ENCODE data around the gene WDR11.
"Not testable (repeated sequence)": the region's sequence is repeated elsewhere in the genome, so short reads cannot be mapped to it uniquely, and the experiment has no call there.

The WDR11 gene

GRCh38 chr10:120894556-120894955 is 43.4 kb downstream of the WDR11 start:
- no peak for TF ChIP-seq CTCF (IDR thresholded peaks at IDR 0.05; ENCODE audit: insufficient read depth, low read length, poor library complexity, severe bottlenecking)
- Histone ChIP-seq H3K36me3 (ENCODE audit: control insufficient read depth, insufficient read depth, low read length) (peaks cover 7% of the 10 kb centered on the region), H3K4me3 (replicated peaks; ENCODE audit: low read depth, low read length) (no peak overlapping the region), H3K27me3 (replicated peaks; ENCODE audit: control insufficient read depth, insufficient read depth, low read length) (no peaks in the 10 kb centered on the region)
- no peak for DNase-seq (ENCODE audit: extremely low read depth, insufficient read length)

GRCh38 chr10:120897343-120897742 is 46.2 kb downstream of the WDR11 start:
- Histone ChIP-seq H3K4me3 (replicated peaks; ENCODE audit: low read depth, low read length) (no peak overlapping the region), H3K36me3 (ENCODE audit: control insufficient read depth, insufficient read depth, low read length) (peaks cover 3% of the 10 kb centered on the region), H3K27me3 (replicated peaks; ENCODE audit: control insufficient read depth, insufficient read depth, low read length) (no peaks in the 10 kb centered on the region)
- TF ChIP-seq CTCF (IDR thresholded peaks at IDR 0.05; ENCODE audit: insufficient read depth, low read length, poor library complexity, severe bottlenecking): no peak
- DNase-seq (ENCODE audit: extremely low read depth, insufficient read length): no peak

GRCh38 chr10:120905268-120905667 is 54.1 kb downstream of the WDR11 start:
- Histone ChIP-seq H3K27me3 (replicated peaks; ENCODE audit: control insufficient read depth, insufficient read depth, low read length) (no peaks in the 10 kb centered on the region), H3K4me3 (replicated peaks; ENCODE audit: low read depth, low read length) (no peak overlapping the region), H3K36me3 (ENCODE audit: control insufficient read depth, insufficient read depth, low read length) (peaks cover 20% of the 10 kb centered on the region)
- DNase-seq (ENCODE audit: extremely low read depth, insufficient read length): no peak
- TF ChIP-seq CTCF (IDR thresholded peaks at IDR 0.05; ENCODE audit: insufficient read depth, low read length, poor library complexity, severe bottlenecking): no peak

GRCh38 chr10:120917521-120918250 is 66.5 kb downstream of the WDR11 start:
- Histone ChIP-seq H3K4me3 (replicated peaks; ENCODE audit: low read depth, low read length) (no peak overlapping the region), H3K36me3 (ENCODE audit: control insufficient read depth, insufficient read depth, low read length) (no peaks in the 10 kb centered on the region), H3K27me3 (replicated peaks; ENCODE audit: control insufficient read depth, insufficient read depth, low read length) (no peaks in the 10 kb centered on the region)
- no peak for DNase-seq (ENCODE audit: extremely low read depth, insufficient read length)
- no peak for TF ChIP-seq CTCF (IDR thresholded peaks at IDR 0.05; ENCODE audit: insufficient read depth, low read length, poor library complexity, severe bottlenecking)

GRCh38 chr10:120923886-120924285 is 72.7 kb downstream of the WDR11 start:
- H3K4me3 ChIP-seq (replicated peaks; ENCODE audit: low read depth, low read length); DNase-seq (ENCODE audit: extremely low read depth, insufficient read length); H3K36me3 ChIP-seq (ENCODE audit: control insufficient read depth, insufficient read depth, low read length); H3K27me3 ChIP-seq (replicated peaks; ENCODE audit: control insufficient read depth, insufficient read depth, low read length): not testable (repeated sequence)

- no peak for TF ChIP-seq CTCF (IDR thresholded peaks at IDR 0.05; ENCODE audit: insufficient read depth, low read length, poor library complexity, severe bottlenecking)
- Histone ChIP-seq H3K27me3 (replicated peaks; ENCODE audit: control insufficient read depth, insufficient read depth, low read length) (no peaks in the 10 kb centered on the region), H3K36me3 (ENCODE audit: control insufficient read depth, insufficient read depth, low read length) (no peaks in the 10 kb centered on the region), H3K4me3 (replicated peaks; ENCODE audit: low read depth, low read length) (no peak overlapping the region)
- DNase-seq (ENCODE audit: extremely low read depth, insufficient read length): no peak
Measured at GRCh38 chr10:120926611-120927010, 75.4 kb downstream of the WDR11 start.

Data from GM06990 (cell line).